Measurements from ENCODE around the gene LRFN2.

Gene LRFN2

GRCh38 chr6:40387871-40388264, 199.3 kb downstream of the LRFN2 start:
- no peak for DNase-seq
- intact Hi-C loops (cut with DNase I) = no loop called here

GRCh38 chr6:40387127-40387870, 199.9 kb downstream of the LRFN2 start:
- DNase-seq = no peak
- intact Hi-C loops (cut with DNase I) = no loop called here

- DNase-seq = peak in 2 of 10 donors; percentile 64 to 71
- intact Hi-C loops (cut with DNase I) = no loop called here
These were observed 201.0 kb downstream of the LRFN2 start for GRCh38 chr6:40386200-40386599.

- no peak for DNase-seq
- intact Hi-C loops (cut with DNase I) = no loop called here
These were observed 203.6 kb downstream of the LRFN2 start for GRCh38 chr6:40383348-40384115.

GRCh38 chr6:40380271-40380670, 206.9 kb downstream of the LRFN2 start:
- intact Hi-C loops (cut with DNase I) = no loop called here
- no peak for DNase-seq

- intact Hi-C loops (cut with DNase I) = no loop called here
- DNase-seq = no peak
These were observed 207.4 kb downstream of the LRFN2 start for GRCh38 chr6:40379811-40380210.

- DNase-seq = peak in 1 of 10 donors; percentile 74
- intact Hi-C loops (cut with DNase I) = no loop called here
These were observed 208.5 kb downstream of the LRFN2 start for GRCh38 chr6:40378725-40379074.

GRCh38 chr6:40378071-40378724, 209.0 kb downstream of the LRFN2 start:
- intact Hi-C loops (cut with DNase I) = no loop called here
- DNase-seq = peak in 1 of 10 donors; percentile 67

- DNase-seq = no peak
- intact Hi-C loops (cut with DNase I) = no loop called here
These were observed 209.9 kb downstream of the LRFN2 start for GRCh38 chr6:40377173-40377806.

- DNase-seq = no peak
- intact Hi-C loops (cut with DNase I) = no loop called here
These were observed 211.0 kb downstream of the LRFN2 start for GRCh38 chr6:40376113-40376650.

GRCh38 chr6:40373267-40373666, 213.9 kb downstream of the LRFN2 start:
- intact Hi-C loops (cut with DNase I) = no loop called here
- DNase-seq = no peak

GRCh38 chr6:40371621-40372020, 215.5 kb downstream of the LRFN2 start:
- DNase-seq = no peak
- intact Hi-C loops (cut with DNase I) = no loop called here

GRCh38 chr6:40371095-40371494, 216.1 kb downstream of the LRFN2 start:
- intact Hi-C loops (cut with DNase I) = no loop called here
- DNase-seq = no peak

GRCh38 chr6:40369891-40370290, 217.3 kb downstream of the LRFN2 start:
- no peak for DNase-seq
- intact Hi-C loops (cut with DNase I) = no loop called here

- DNase-seq = no peak
- intact Hi-C loops (cut with DNase I) = no loop called here
These were observed 218.1 kb downstream of the LRFN2 start for GRCh38 chr6:40369042-40369441.

- intact Hi-C loops (cut with DNase I) = no loop called here
- no peak for DNase-seq
These were observed 224.3 kb downstream of the LRFN2 start for GRCh38 chr6:40362859-40363258.

- intact Hi-C loops (cut with DNase I) = no loop called here
- no peak for DNase-seq
These were observed 227.4 kb downstream of the LRFN2 start for GRCh38 chr6:40359808-40360207.

GRCh38 chr6:40358473-40359460, 228.4 kb downstream of the LRFN2 start:
- no peak for DNase-seq
- intact Hi-C loops (cut with DNase I) = no loop called here

- no peak for DNase-seq
- intact Hi-C loops (cut with DNase I) = no loop called here
These were observed 230.8 kb downstream of the LRFN2 start for GRCh38 chr6:40356242-40356910.

Data from posterior cingulate gyrus (tissue), 11 donors.